DOHH2 (cell line): ENCODE results near the gene COPS9.

ENCODE experiments used
- H3F3A ChIP-seq: fragments of 200-600 bp; sonication (generic), shearing (Covaris generic); 2 replicates; pipeline ENCODE4 v1.6.0; 2016; ENCODE audit warnings: antibody characterized with exemption, mild to moderate bottlenecking; ENCODE audit not compliant: control insufficient read depth, insufficient read depth
- H3K27ac ChIP-seq: fragments of 200-600 bp; sonication (generic); 2 replicates; pipeline ENCODE4 v1.5.1; 2014; ENCODE audit warnings: low read depth, mild to moderate bottlenecking, low read length, moderate library complexity
- H3K27me3 ChIP-seq: fragments of 200-600 bp; sonication (generic); 2 replicates; pipeline ENCODE4 v1.6.1; 2014; ENCODE audit warnings: mild to moderate bottlenecking, low read length, mixed read lengths; ENCODE audit not compliant: control insufficient read depth
- H3K36me3 ChIP-seq: fragments of 200-600 bp; sonication (generic); 2 replicates; pipeline ENCODE4 v1.6.1; 2014; ENCODE audit warnings: mild to moderate bottlenecking, low read length, moderate library complexity, mixed read lengths; ENCODE audit not compliant: control insufficient read depth
- H3K4me1 ChIP-seq: fragments of 200-600 bp; sonication (generic); 2 replicates; pipeline ENCODE4 v1.6.1; 2014; ENCODE audit warnings: mild to moderate bottlenecking, low read length, mixed read lengths; ENCODE audit not compliant: control insufficient read depth
- H3K4me2 ChIP-seq: fragments of 200-600 bp; sonication (generic); 2 replicates; pipeline ENCODE4 v1.6.0; 2014; ENCODE audit warnings: mild to moderate bottlenecking, low read length, moderate library complexity
- H3K4me3 ChIP-seq: fragments of 200-600 bp; sonication (generic); 2 replicates; pipeline ENCODE4 v1.5.1; 2014; ENCODE audit warnings: mild to moderate bottlenecking, low read length, mixed read lengths
- H3K79me2 ChIP-seq: fragments of 200-600 bp; sonication (generic); 2 replicates; pipeline ENCODE4 v1.6.1; 2014; ENCODE audit warnings: mild to moderate bottlenecking, low read length, mixed read lengths; ENCODE audit not compliant: control insufficient read depth
- H3K9me2 ChIP-seq: fragments of 200-600 bp; sonication (generic); replicated peaks from 2 replicates; pipeline ENCODE4 v1.6.1; 2014; ENCODE audit warnings: mild to moderate bottlenecking, low read length, mixed read lengths; ENCODE audit not compliant: control insufficient read depth
- H3K9me3 ChIP-seq: fragments of 200-600 bp; sonication (generic); 2 replicates; pipeline ENCODE4 v1.6.1; 2014; ENCODE audit warnings: antibody characterized with exemption, low read length, mixed read lengths; ENCODE audit not compliant: control insufficient read depth, insufficient read depth
- H4K20me1 ChIP-seq: fragments of 200-600 bp; sonication (generic); 2 replicates; pipeline ENCODE4 v1.6.0; 2014; ENCODE audit warnings: low read depth, mild to moderate bottlenecking, antibody characterized with exemption, low read length, moderate library complexity; ENCODE audit not compliant: control insufficient read depth, insufficient read depth
- CTCF ChIP-seq: fragments of 200-600 bp; sonication (generic); IDR thresholded peaks from one replicate; pipeline ENCODE4 v1.5.1; 2014; ENCODE audit warnings: antibody characterized with exemption, mild to moderate bottlenecking, low read depth, low read length; ENCODE audit not compliant: poor library complexity, severe bottlenecking
- EZH2phosphoT487 ChIP-seq: fragments of 200-600 bp; sonication (generic); IDR thresholded peaks from 2 replicates; pipeline ENCODE4 v1.6.1; 2017; ENCODE audit warnings: borderline replicate concordance, mild to moderate bottlenecking, antibody characterized with exemption, low read length, moderate library complexity, mixed read lengths

COPS9 gene

GRCh38 chr2:240179941-240180666 lies 44.0 kb upstream of the COPS9 start:
- H3K4me3 ChIP-seq, result no peak overlapping the region

GRCh38 chr2:240179186-240179815 lies 43.2 kb upstream of the COPS9 start:
- no peak overlapping the region for H3K4me3 ChIP-seq
- no peaks in the 10 kb centered on the region for H4K20me1 ChIP-seq
- H3F3A ChIP-seq, result no peaks in the 10 kb centered on the region
- H3K27me3 ChIP-seq, result no peaks in the 10 kb centered on the region; the same call in 1 of the 2 replicates
- no peak overlapping the region for H3K27ac ChIP-seq
- H3K36me3 ChIP-seq, result no peaks in the 10 kb centered on the region
- no peaks in the 10 kb centered on the region for H3K9me3 ChIP-seq
- no peak overlapping the region for H3K4me2 ChIP-seq
- H3K9me2 ChIP-seq, result no peaks in the 10 kb centered on the region
- no peaks in the 10 kb centered on the region for H3K79me2 ChIP-seq
- TF ChIP-seq EZH2phosphoT487 (no peak), CTCF (no peak)
- no peaks in the 10 kb centered on the region for H3K4me1 ChIP-seq

More at GRCh38 chr2:240179941-240180666, 44.0 kb upstream of the COPS9 start:
- no peaks in the 10 kb centered on the region for H3K79me2 ChIP-seq
- H3K27ac ChIP-seq, result no peak overlapping the region
- no peaks in the 10 kb centered on the region for H3K9me2 ChIP-seq
- H4K20me1 ChIP-seq, result no peaks in the 10 kb centered on the region
- TF ChIP-seq CTCF (no peak), EZH2phosphoT487 (no peak)
- H3F3A ChIP-seq, result no peaks in the 10 kb centered on the region
- no peaks in the 10 kb centered on the region; the same call in 1 of the 2 replicates for H3K27me3 ChIP-seq
- H3K4me2 ChIP-seq, result no peak overlapping the region
- no peaks in the 10 kb centered on the region for H3K9me3 ChIP-seq
- no peaks in the 10 kb centered on the region for H3K36me3 ChIP-seq
- H3K4me1 ChIP-seq, result no peaks in the 10 kb centered on the region

GRCh38 chr2:240178564-240178963 lies 42.5 kb upstream of the COPS9 start:
- H3K4me3 ChIP-seq, result no peak overlapping the region
- no peaks in the 10 kb centered on the region; the same call in 1 of the 2 replicates for H3K27me3 ChIP-seq
- no peaks in the 10 kb centered on the region for H3K9me2 ChIP-seq
- H3K36me3 ChIP-seq, result no peaks in the 10 kb centered on the region
- no peak overlapping the region for H3K4me2 ChIP-seq
- no peaks in the 10 kb centered on the region for H3F3A ChIP-seq
- no peaks in the 10 kb centered on the region for H3K9me3 ChIP-seq
- no peaks in the 10 kb centered on the region for H3K79me2 ChIP-seq
- H4K20me1 ChIP-seq, result no peaks in the 10 kb centered on the region
- no peak for TF ChIP-seq CTCF
- no peak for TF ChIP-seq EZH2phosphoT487
- H3K4me1 ChIP-seq, result no peaks in the 10 kb centered on the region
- H3K27ac ChIP-seq, result no peak overlapping the region
